HEK293T (cell line): ENCODE data around the gene BBS9.

Experiments
- CTCF ChIA-PET: fragments of 350-600 bp; formaldehyde crosslinking; extraction: SDS; loops from one replicate; lab custom pipeline; 2021; ENCODE audit warnings: antibody characterized with exemption, inconsistent platforms; lab: Yijun Ruan, JAX
- POLR2A ChIA-PET: fragments of 350-600 bp; formaldehyde crosslinking; extraction: SDS; loops from one replicate; lab custom pipeline; 2020; ENCODE audit warnings: antibody characterized with exemption, inconsistent platforms; lab: Yijun Ruan, JAX
- DNase-seq: peaks from one replicate; pipeline ENCODE4 v3.0.0; 2012; ENCODE audit warnings: mixed read lengths; ENCODE audit errors: extremely low spot score
- ARNT ChIP-seq: fragments of 450-650 bp; IDR thresholded peaks from 2 replicates; pipeline ENCODE4 v1.6.1; 2017; ENCODE audit warnings: mild to moderate bottlenecking
- BHLHE40 ChIP-seq: fragments of 450-650 bp; IDR thresholded peaks from 2 replicates; pipeline ENCODE4 v1.6.1; 2016; ENCODE audit warnings: mild to moderate bottlenecking, moderate library complexity, borderline replicate concordance
- CTBP1 ChIP-seq: fragments of 450-650 bp; IDR thresholded peaks from 2 replicates; pipeline ENCODE4 v1.6.1; 2016; ENCODE audit warnings: borderline replicate concordance
- ELF4 ChIP-seq: fragments of 450-650 bp; IDR thresholded peaks from 2 replicates; pipeline ENCODE4 v1.6.1; 2017; ENCODE audit warnings: antibody characterized with exemption
- FOXA1 ChIP-seq: fragments of 450-650 bp; IDR thresholded peaks from 2 replicates; pipeline ENCODE4 v1.6.1; 2016; ENCODE audit warnings: mild to moderate bottlenecking
- FOXK2 ChIP-seq: fragments of 450-650 bp; IDR thresholded peaks from 2 replicates; pipeline ENCODE4 v1.6.1; 2016; ENCODE audit warnings: mild to moderate bottlenecking
- FOXM1 ChIP-seq: fragments of 450-650 bp; IDR thresholded peaks from 2 replicates; pipeline ENCODE4 v1.6.1; 2017; ENCODE audit warnings: mild to moderate bottlenecking, borderline replicate concordance
- HDGF ChIP-seq: fragments of 450-650 bp; IDR thresholded peaks from 2 replicates; pipeline ENCODE4 v1.6.1; 2017; ENCODE audit warnings: antibody characterized with exemption, borderline replicate concordance
- L3MBTL2 ChIP-seq: fragments of 450-650 bp; conservative IDR thresholded peaks from 2 replicates; pipeline ENCODE4 v1.6.1; 2016; ENCODE audit warnings: mild to moderate bottlenecking
- LEF1 ChIP-seq: fragments of 450-650 bp; IDR thresholded peaks from 2 replicates; pipeline ENCODE4 v1.6.1; 2017; ENCODE audit warnings: mild to moderate bottlenecking, borderline replicate concordance
- NFRKB ChIP-seq: fragments of 450-650 bp; IDR thresholded peaks from 2 replicates; pipeline ENCODE4 v1.6.1; 2016; ENCODE audit warnings: mild to moderate bottlenecking, moderate library complexity
- PKNOX1 ChIP-seq: fragments of 450-650 bp; IDR thresholded peaks from 2 replicates; pipeline ENCODE4 v1.6.1; 2016
- SP1 ChIP-seq: fragments of 450-650 bp; IDR thresholded peaks from 2 replicates; pipeline ENCODE4 v1.6.1; 2017
- SUZ12 ChIP-seq: fragments of 450-650 bp; IDR thresholded peaks from 2 replicates; pipeline ENCODE4 v1.6.1; 2016; ENCODE audit warnings: mild to moderate bottlenecking
- TARDBP ChIP-seq: fragments of 450-650 bp; IDR thresholded peaks from 2 replicates; pipeline ENCODE4 v1.6.1; 2016
- ZNF384 ChIP-seq: fragments of 450-650 bp; IDR thresholded peaks from 2 replicates; pipeline ENCODE4 v1.6.1; 2016

The BBS9 gene

DNA sequence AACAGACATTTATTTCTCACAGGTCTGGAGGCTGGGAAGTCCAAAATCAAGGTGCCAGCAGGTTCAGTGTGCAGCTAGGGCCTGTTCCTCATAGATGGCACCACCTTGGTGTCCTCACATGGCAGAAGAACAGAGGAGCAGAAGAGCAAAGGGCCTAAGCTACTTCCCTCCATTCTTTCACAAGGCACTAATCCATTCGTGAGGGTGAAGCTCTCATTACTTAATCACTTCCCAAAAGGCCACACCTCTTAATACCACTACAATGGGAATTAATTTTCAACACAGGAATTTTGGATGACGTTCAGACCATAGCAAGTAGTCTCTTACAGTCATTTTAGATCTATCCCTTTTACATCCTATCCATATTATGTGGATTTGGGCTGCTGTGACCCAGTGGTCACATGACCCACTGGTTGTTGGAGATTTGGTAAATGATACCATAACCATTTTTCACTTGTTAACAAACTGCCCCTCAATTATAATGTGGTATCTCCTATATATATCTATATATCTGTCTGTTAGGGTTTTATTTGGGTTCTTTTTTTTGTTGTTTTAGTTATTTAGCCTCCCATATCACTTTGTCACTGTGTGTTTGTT, 63.4 kb downstream of the BBS9 start:
- ChIA-PET POLR2A (no interaction called here), CTCF (no interaction called here)
- no peak for DNase-seq
- TF ChIP-seq CTBP1 (no peak), ZNF384 (no peak), FOXK2 (no peak), LEF1 (no peak), BHLHE40 (no peak), HDGF (no peak), L3MBTL2 (no peak), FOXM1 (no peak), SP1 (no peak), PKNOX1 (no peak), TARDBP (no peak), ELF4 (no peak), FOXA1 (no peak), NFRKB (no peak)

GRCh38 chr7:33193308-33193864, 64.0 kb downstream of the BBS9 start:
- TF ChIP-seq FOXK2 (no peak), PKNOX1 (no peak), BHLHE40 (no peak), L3MBTL2 (no peak), TARDBP (no peak), NFRKB (no peak), LEF1 (no peak), SP1 (no peak), ELF4 (no peak)
- ChIA-PET POLR2A (no interaction called here), CTCF (no interaction called here)
- DNase-seq, result no peak

- no peak for DNase-seq
- CTCF ChIA-PET, result no interaction called here
- POLR2A ChIA-PET, result no interaction called here
- no peak for TF ChIP-seq NFRKB
- no peak for TF ChIP-seq HDGF
- TF ChIP-seq CTBP1, result no peak
- TF ChIP-seq LEF1, result no peak
- no peak for TF ChIP-seq SUZ12
- TF ChIP-seq TARDBP, result no peak
Measured at GRCh38 chr7:33195264-33195663, 65.9 kb downstream of the BBS9 start.

GRCh38 chr7:33196221-33196620, 66.9 kb downstream of the BBS9 start:
- CTCF ChIA-PET, result no interaction called here
- TF ChIP-seq FOXA1 (no peak), BHLHE40 (no peak), SUZ12 (no peak), ELF4 (no peak), TARDBP (no peak), L3MBTL2 (no peak), ZNF384 (no peak), HDGF (no peak), FOXM1 (no peak), LEF1 (no peak)
- POLR2A ChIA-PET, result no interaction called here
- no peak for DNase-seq

DNA sequence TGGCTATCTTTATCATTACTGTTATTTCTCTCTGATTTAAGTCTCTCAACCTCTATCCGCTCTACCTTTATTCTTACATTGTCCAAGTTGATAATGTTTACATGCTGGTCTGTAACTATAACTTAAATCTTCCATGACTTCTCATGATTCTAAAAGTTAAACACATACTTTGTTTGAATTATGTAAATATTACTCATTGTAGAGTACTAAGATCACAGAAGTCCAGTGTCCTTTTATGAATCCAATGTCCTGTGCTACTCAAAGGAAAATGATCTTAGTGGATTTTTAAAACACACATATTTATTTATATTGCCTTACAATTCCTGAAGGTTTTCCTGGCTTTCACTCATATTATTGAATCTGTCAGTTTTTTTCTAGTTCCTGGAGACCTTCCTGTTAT, 70.9 kb downstream of the BBS9 start:
- TF ChIP-seq HDGF (no peak), CTBP1 (no peak), ELF4 (no peak), SP1 (no peak), BHLHE40 (no peak), LEF1 (no peak), PKNOX1 (no peak), ARNT (no peak), SUZ12 (no peak), ZNF384 (no peak), FOXK2 (no peak), L3MBTL2 (no peak), FOXA1 (no peak), NFRKB (no peak), FOXM1 (no peak), TARDBP (no peak)
- ChIA-PET POLR2A (no interaction called here), CTCF (no interaction called here)
- no peak for DNase-seq

DNA sequence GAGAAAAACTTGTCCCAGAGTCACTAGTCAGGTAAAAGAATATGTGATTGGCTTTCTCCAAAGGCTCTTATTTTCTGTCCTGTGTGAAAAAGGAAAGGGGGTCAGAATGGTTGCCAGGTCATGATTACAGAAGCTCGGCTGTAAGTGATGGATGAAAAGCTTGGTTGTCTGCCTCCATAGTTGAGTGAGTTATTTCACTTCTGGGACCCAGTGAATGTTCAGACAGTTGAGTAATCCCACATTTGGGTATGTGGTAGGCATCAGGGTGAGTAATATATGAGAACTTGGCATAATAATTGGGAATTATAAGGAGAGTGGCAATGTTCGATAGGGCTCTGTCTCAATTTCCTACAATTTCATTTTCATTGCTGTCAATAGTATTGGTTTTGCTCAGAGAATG, 72.5 kb downstream of the BBS9 start:
- CTCF ChIA-PET, result no interaction called here
- TF ChIP-seq ELF4, result no peak
- no peak for TF ChIP-seq BHLHE40
- TF ChIP-seq SP1, result no peak
- no peak for TF ChIP-seq CTBP1
- no peak for TF ChIP-seq ARNT
- TF ChIP-seq FOXM1, result no peak
- TF ChIP-seq FOXK2, result no peak
- TF ChIP-seq LEF1, result no peak
- no peak for TF ChIP-seq FOXA1
- no peak for TF ChIP-seq HDGF
- TF ChIP-seq ZNF384, result no peak
- TF ChIP-seq PKNOX1, result no peak
- TF ChIP-seq L3MBTL2, result no peak

More for the DNA sequence above, 72.5 kb downstream of the BBS9 start:
- no peak for DNase-seq
- POLR2A ChIA-PET, result no interaction called here
